Measurements from ENCODE around the gene PODXL2.
"Not testable (repeated sequence)": the region's sequence is repeated elsewhere in the genome, so short reads cannot be mapped to it uniquely, and the experiment has no call there.

Gene PODXL2

GRCh38 chr3:127676921-127677351, 48.0 kb downstream of the PODXL2 start:
- no peak for DNase-seq

- DNase-seq, result no peak
Observed at GRCh38 chr3:127677541-127678314, 48.7 kb downstream of the PODXL2 start.

- DNase-seq, result no peak
Observed at GRCh38 chr3:127678315-127678599, 49.3 kb downstream of the PODXL2 start.

- DNase-seq, result peak; percentile 83
Observed at GRCh38 chr3:127678611-127679533, 49.9 kb downstream of the PODXL2 start.

GRCh38 chr3:127679534-127680145, 50.7 kb downstream of the PODXL2 start:
- no peak for DNase-seq

GRCh38 chr3:127680146-127680661, 51.2 kb downstream of the PODXL2 start:
- DNase-seq, result no peak

GRCh38 chr3:127680798-127681221, 51.8 kb downstream of the PODXL2 start:
- no peak for DNase-seq

GRCh38 chr3:127682175-127682554, 53.2 kb downstream of the PODXL2 start:
- DNase-seq, result not testable (repeated sequence)

GRCh38 chr3:127682561-127682960, 53.6 kb downstream of the PODXL2 start:
- no peak for DNase-seq

- DNase-seq, result no peak
Observed at GRCh38 chr3:127684871-127685707, 56.1 kb downstream of the PODXL2 start.

GRCh38 chr3:127685708-127686511, 56.9 kb downstream of the PODXL2 start:
- no peak for DNase-seq

- no peak for DNase-seq
Observed at GRCh38 chr3:127686512-127686894, 57.5 kb downstream of the PODXL2 start.

GRCh38 chr3:127687228-127687737, 58.3 kb downstream of the PODXL2 start:
- DNase-seq, result no peak

GRCh38 chr3:127688022-127688415, 59.0 kb downstream of the PODXL2 start:
- no peak for DNase-seq

- no peak for DNase-seq
Observed at GRCh38 chr3:127688416-127689265, 59.7 kb downstream of the PODXL2 start.

GRCh38 chr3:127689266-127689860, 60.4 kb downstream of the PODXL2 start:
- DNase-seq, result no peak

GRCh38 chr3:127690106-127690505, 61.1 kb downstream of the PODXL2 start:
- DNase-seq, result no peak

GRCh38 chr3:127690823-127691452, 62.0 kb downstream of the PODXL2 start:
- no peak for DNase-seq

GRCh38 chr3:127691489-127691888, 62.5 kb downstream of the PODXL2 start:
- peak; percentile 32 for DNase-seq
